Measurements from ENCODE around the gene NDEL1.

NDEL1 gene

GRCh38 chr17:8490256-8491023 lies 54.8 kb downstream of the NDEL1 start:
- Histone ChIP-seq H4K5ac (ENCODE audit: low read length) (no peak overlapping the region), H3K18ac (ENCODE audit: low read length) (no peak overlapping the region), H2BK120ac (ENCODE audit: low read depth, low read length) (no peak overlapping the region), H3K23ac (ENCODE audit: low read length) (no peak overlapping the region), H3K36me3 (ENCODE audit: control insufficient read depth, insufficient read depth, low read length) (peaks cover 38% of the 10 kb centered on the region), H2BK5ac (ENCODE audit: low read length) (no peak overlapping the region), H3K56ac (ENCODE audit: low read length) (no peak overlapping the region), H3K27ac (ENCODE audit: low read depth, low read length) (no peak overlapping the region), H3K4ac (ENCODE audit: low read depth, low read length) (no peak overlapping the region), H3K9ac (ENCODE audit: low read length) (no peak overlapping the region), H4K8ac (ENCODE audit: low read depth, low read length) (no peak overlapping the region), H3K79me1 (ENCODE audit: low read length) (no peaks in the 10 kb centered on the region), H3K27me3 (ENCODE audit: insufficient read depth, low read length, poor library complexity) (no peaks in the 10 kb centered on the region), H3K4me2 (ENCODE audit: low read length) (no peak overlapping the region), H3K79me2 (ENCODE audit: control insufficient read depth, insufficient read depth, low read length) (no peaks in the 10 kb centered on the region), H2BK15ac (replicated peaks; ENCODE audit: low read depth) (no peak overlapping the region), H3K4me1 (ENCODE audit: control insufficient read depth, low read depth, low read length) (no peaks in the 10 kb centered on the region), H3K4me3 (ENCODE audit: low read length) (no peak overlapping the region), H2AK5ac (ENCODE audit: low read length) (no peak overlapping the region)
- WGBS (ENCODE audit: extremely low coverage, insufficient coverage, low lambda C conversion rate), result no CpG with 5 or more reads among the region's 17 CpGs
- no peak for DNase-seq

- H2BK5ac ChIP-seq (ENCODE audit: low read length), result no peak overlapping the region
- H3K79me2 ChIP-seq (ENCODE audit: control insufficient read depth, insufficient read depth, low read length), result no peaks in the 10 kb centered on the region
- no peak overlapping the region for H3K4ac ChIP-seq (ENCODE audit: low read depth, low read length)
- no peaks in the 10 kb centered on the region for H3K4me1 ChIP-seq (ENCODE audit: control insufficient read depth, low read depth, low read length)
- H3K4me2 ChIP-seq (ENCODE audit: low read length), result no peak overlapping the region
- H2BK15ac ChIP-seq (replicated peaks; ENCODE audit: low read depth), result no peak overlapping the region
- H3K4me3 ChIP-seq (ENCODE audit: low read length), result no peak overlapping the region
- H3K56ac ChIP-seq (ENCODE audit: low read length), result no peak overlapping the region
- no peak overlapping the region for H2AK5ac ChIP-seq (ENCODE audit: low read length)
- H4K5ac ChIP-seq (ENCODE audit: low read length), result no peak overlapping the region
- no CpG with 5 or more reads among the region's 17 CpGs for WGBS (ENCODE audit: extremely low coverage, insufficient coverage, low lambda C conversion rate)
- H3K27ac ChIP-seq (ENCODE audit: low read depth, low read length), result no peak overlapping the region
- no peak overlapping the region for H3K18ac ChIP-seq (ENCODE audit: low read length)
- H2BK120ac ChIP-seq (ENCODE audit: low read depth, low read length), result no peak overlapping the region
- no peak overlapping the region for H3K9ac ChIP-seq (ENCODE audit: low read length)
- no peak for DNase-seq
- H4K8ac ChIP-seq (ENCODE audit: low read depth, low read length), result no peak overlapping the region
- H3K36me3 ChIP-seq (ENCODE audit: control insufficient read depth, insufficient read depth, low read length), result peaks cover 44% of the 10 kb centered on the region
- no peak overlapping the region for H3K23ac ChIP-seq (ENCODE audit: low read length)
- no peaks in the 10 kb centered on the region for H3K79me1 ChIP-seq (ENCODE audit: low read length)
- no peaks in the 10 kb centered on the region for H3K27me3 ChIP-seq (ENCODE audit: insufficient read depth, low read length, poor library complexity)
Measured at GRCh38 chr17:8492121-8492520, 56.4 kb downstream of the NDEL1 start.

DNA sequence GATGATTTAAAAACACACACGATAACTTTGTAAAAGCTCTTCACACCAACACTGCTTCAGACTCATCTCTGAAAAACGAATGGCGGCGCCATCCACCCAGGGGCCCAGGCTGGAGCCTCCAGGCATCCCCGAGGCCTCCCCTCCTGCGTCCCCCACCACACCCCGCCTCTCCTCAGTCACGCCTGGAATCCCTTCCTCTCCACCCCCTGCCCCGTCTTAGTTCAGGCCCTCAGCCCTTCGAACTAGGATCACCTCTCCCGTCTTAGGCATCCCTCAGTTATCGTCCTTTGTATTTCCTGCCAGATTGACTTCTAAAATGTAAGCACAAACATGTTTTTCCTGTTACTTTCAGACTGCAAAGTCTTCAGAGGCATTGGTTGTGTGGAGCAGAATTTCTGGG lies 58.3 kb downstream of the NDEL1 start:
- no peak overlapping the region for H3K4ac ChIP-seq (ENCODE audit: low read depth, low read length)
- no peak overlapping the region for H3K4me2 ChIP-seq (ENCODE audit: low read length)
- H3K27ac ChIP-seq (ENCODE audit: low read depth, low read length), result no peak overlapping the region
- H2BK15ac ChIP-seq (replicated peaks; ENCODE audit: low read depth), result no peak overlapping the region
- H4K5ac ChIP-seq (ENCODE audit: low read length), result no peak overlapping the region
- DNase-seq, result no peak
- H3K18ac ChIP-seq (ENCODE audit: low read length), result no peak overlapping the region
- no peaks in the 10 kb centered on the region for H3K79me2 ChIP-seq (ENCODE audit: control insufficient read depth, insufficient read depth, low read length)
- no peak overlapping the region for H2AK5ac ChIP-seq (ENCODE audit: low read length)
- H3K4me1 ChIP-seq (ENCODE audit: control insufficient read depth, low read depth, low read length), result no peaks in the 10 kb centered on the region
- no peak overlapping the region for H3K9ac ChIP-seq (ENCODE audit: low read length)
- H3K4me3 ChIP-seq (ENCODE audit: low read length), result no peak overlapping the region
- no peak overlapping the region for H3K56ac ChIP-seq (ENCODE audit: low read length)
- H3K23ac ChIP-seq (ENCODE audit: low read length), result no peak overlapping the region
- no peak overlapping the region for H4K8ac ChIP-seq (ENCODE audit: low read depth, low read length)
- H2BK120ac ChIP-seq (ENCODE audit: low read depth, low read length), result no peak overlapping the region
- no peaks in the 10 kb centered on the region for H3K27me3 ChIP-seq (ENCODE audit: insufficient read depth, low read length, poor library complexity)
- H2BK5ac ChIP-seq (ENCODE audit: low read length), result no peak overlapping the region
- H3K79me1 ChIP-seq (ENCODE audit: low read length), result no peaks in the 10 kb centered on the region
- peaks cover 38% of the 10 kb centered on the region for H3K36me3 ChIP-seq (ENCODE audit: control insufficient read depth, insufficient read depth, low read length)
- no CpG with 5 or more reads among the region's 12 CpGs for WGBS (ENCODE audit: extremely low coverage, insufficient coverage, low lambda C conversion rate)

GRCh38 chr17:8494506-8495111 lies 58.9 kb downstream of the NDEL1 start:
- no CpG with 5 or more reads among the region's 8 CpGs for WGBS (ENCODE audit: extremely low coverage, insufficient coverage, low lambda C conversion rate)

DNA sequence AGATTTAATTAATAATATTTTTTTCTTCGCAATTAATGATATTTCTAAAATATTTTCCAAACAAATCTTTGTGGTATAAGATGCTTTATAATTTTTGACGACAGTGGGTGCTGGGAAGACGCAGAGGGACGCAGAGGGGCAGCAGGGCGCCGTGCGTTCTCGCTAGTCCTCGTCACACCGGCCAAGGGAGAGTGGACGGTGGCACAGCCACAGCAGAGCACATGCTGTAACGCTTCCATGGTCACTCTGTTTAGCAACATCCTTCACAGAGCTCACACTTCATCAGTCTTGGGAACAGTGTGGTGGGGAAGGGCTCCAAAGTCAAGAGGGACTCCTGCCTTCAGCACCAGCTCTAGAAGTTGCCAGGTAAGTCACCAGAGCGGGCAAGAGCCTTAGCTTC lies 60.4 kb downstream of the NDEL1 start:
- Histone ChIP-seq H3K4me1 (ENCODE audit: control insufficient read depth, low read depth, low read length) (no peaks in the 10 kb centered on the region), H3K79me1 (ENCODE audit: low read length) (no peaks in the 10 kb centered on the region), H2BK5ac (ENCODE audit: low read length) (no peak overlapping the region), H2BK15ac (replicated peaks; ENCODE audit: low read depth) (no peak overlapping the region), H2BK120ac (ENCODE audit: low read depth, low read length) (no peak overlapping the region), H3K18ac (ENCODE audit: low read length) (no peak overlapping the region), H4K8ac (ENCODE audit: low read depth, low read length) (no peak overlapping the region), H2AK5ac (ENCODE audit: low read length) (no peak overlapping the region), H3K27me3 (ENCODE audit: insufficient read depth, low read length, poor library complexity) (no peaks in the 10 kb centered on the region), H3K4ac (ENCODE audit: low read depth, low read length) (no peak overlapping the region), H3K27ac (ENCODE audit: low read depth, low read length) (no peak overlapping the region), H3K36me3 (ENCODE audit: control insufficient read depth, insufficient read depth, low read length) (peaks cover 45% of the 10 kb centered on the region), H4K5ac (ENCODE audit: low read length) (no peak overlapping the region), H3K23ac (ENCODE audit: low read length) (no peak overlapping the region), H3K79me2 (ENCODE audit: control insufficient read depth, insufficient read depth, low read length) (no peaks in the 10 kb centered on the region), H3K56ac (ENCODE audit: low read length) (no peak overlapping the region), H3K9ac (ENCODE audit: low read length) (no peak overlapping the region), H3K4me3 (ENCODE audit: low read length) (no peak overlapping the region), H3K4me2 (ENCODE audit: low read length) (no peak overlapping the region)
- DNase-seq, result no peak
- 100% methylated on average over 1 of the region's 13 CpGs for WGBS (ENCODE audit: extremely low coverage, insufficient coverage, low lambda C conversion rate)

More at GRCh38 chr17:8494506-8495111, 58.9 kb downstream of the NDEL1 start:
- no peak for DNase-seq
- H2BK15ac ChIP-seq (replicated peaks; ENCODE audit: low read depth), result no peak overlapping the region
- H3K79me2 ChIP-seq (ENCODE audit: control insufficient read depth, insufficient read depth, low read length), result no peaks in the 10 kb centered on the region
- H3K18ac ChIP-seq (ENCODE audit: low read length), result no peak overlapping the region
- H3K56ac ChIP-seq (ENCODE audit: low read length), result no peak overlapping the region
- no peak overlapping the region for H3K27ac ChIP-seq (ENCODE audit: low read depth, low read length)
- H3K4me3 ChIP-seq (ENCODE audit: low read length), result no peak overlapping the region
- no peak overlapping the region for H3K23ac ChIP-seq (ENCODE audit: low read length)
- no peaks in the 10 kb centered on the region for H3K79me1 ChIP-seq (ENCODE audit: low read length)
- no peak overlapping the region for H2AK5ac ChIP-seq (ENCODE audit: low read length)
- no peak overlapping the region for H3K4ac ChIP-seq (ENCODE audit: low read depth, low read length)
- no peak overlapping the region for H2BK120ac ChIP-seq (ENCODE audit: low read depth, low read length)
- H3K4me1 ChIP-seq (ENCODE audit: control insufficient read depth, low read depth, low read length), result no peaks in the 10 kb centered on the region
- no peak overlapping the region for H3K9ac ChIP-seq (ENCODE audit: low read length)
- H3K27me3 ChIP-seq (ENCODE audit: insufficient read depth, low read length, poor library complexity), result no peaks in the 10 kb centered on the region
- no peak overlapping the region for H3K4me2 ChIP-seq (ENCODE audit: low read length)
- H3K36me3 ChIP-seq (ENCODE audit: control insufficient read depth, insufficient read depth, low read length), result peaks cover 41% of the 10 kb centered on the region
- H4K5ac ChIP-seq (ENCODE audit: low read length), result no peak overlapping the region
- H4K8ac ChIP-seq (ENCODE audit: low read depth, low read length), result no peak overlapping the region
- H2BK5ac ChIP-seq (ENCODE audit: low read length), result no peak overlapping the region
